Measurements from ENCODE around the gene MARF1. TPM values are rescaled to one million over a fixed set of nuclear protein-coding genes. Genes with fewer than 3 reads are reported as not detected.
"Not testable (repeated sequence)": the region's sequence is repeated elsewhere in the genome, so short reads cannot be mapped to it uniquely, and the experiment has no call there.

Gene MARF1
- total RNA-seq, 1 donor from 2014 or later = 50.8 TPM

DNA sequence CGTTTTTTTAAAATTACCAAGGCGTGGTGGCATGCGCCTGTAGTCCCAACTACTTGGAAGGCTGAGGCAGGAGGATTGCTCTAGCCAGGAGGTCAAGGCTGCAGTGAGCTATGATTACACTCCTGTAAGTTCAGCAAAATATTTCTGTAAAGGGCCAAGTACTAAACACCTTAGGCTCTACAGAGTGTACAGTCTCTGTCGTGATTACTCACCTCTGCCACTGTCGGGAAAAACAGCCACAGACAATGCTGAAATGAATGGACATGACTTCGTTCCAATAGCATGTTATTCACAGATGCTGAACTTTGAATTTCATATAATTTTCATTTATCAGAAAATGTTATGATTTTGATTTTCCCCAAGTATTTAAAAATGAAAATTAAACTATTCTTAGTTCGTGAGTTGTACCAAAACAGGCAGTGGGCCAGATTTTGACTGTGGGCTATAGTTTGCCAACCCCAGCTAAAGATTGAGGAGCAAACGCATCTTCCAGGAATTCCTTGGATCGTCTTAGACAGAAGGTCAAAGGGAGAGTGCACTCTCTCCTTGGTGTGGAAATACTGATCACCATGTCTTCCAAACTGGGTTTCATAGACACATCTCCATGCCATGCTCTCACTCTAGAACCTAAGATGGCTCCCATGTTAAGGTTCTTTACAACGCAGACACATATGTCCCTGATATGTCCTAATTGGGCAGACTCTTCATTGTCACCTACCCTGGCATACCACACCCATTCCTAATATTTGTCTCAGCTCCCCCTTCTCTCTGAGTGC lies 89.5 kb downstream of the MARF1 start:
- no peak overlapping the region for H3K4me3 Mint-ChIP-seq (ENCODE audit: unreplicated experiment)
- no peak overlapping the region for H3K27ac Mint-ChIP-seq (ENCODE audit: unreplicated experiment)
- H3K9me3 Mint-ChIP-seq (ENCODE audit: low read depth) = no peaks in the 10 kb centered on the region
- no peaks in the 10 kb centered on the region for H3K4me1 Mint-ChIP-seq (ENCODE audit: low read depth)
- H3K27me3 Mint-ChIP-seq (ENCODE audit: low read depth) = no peaks in the 10 kb centered on the region
- TF ChIP-seq, protein P1, sequence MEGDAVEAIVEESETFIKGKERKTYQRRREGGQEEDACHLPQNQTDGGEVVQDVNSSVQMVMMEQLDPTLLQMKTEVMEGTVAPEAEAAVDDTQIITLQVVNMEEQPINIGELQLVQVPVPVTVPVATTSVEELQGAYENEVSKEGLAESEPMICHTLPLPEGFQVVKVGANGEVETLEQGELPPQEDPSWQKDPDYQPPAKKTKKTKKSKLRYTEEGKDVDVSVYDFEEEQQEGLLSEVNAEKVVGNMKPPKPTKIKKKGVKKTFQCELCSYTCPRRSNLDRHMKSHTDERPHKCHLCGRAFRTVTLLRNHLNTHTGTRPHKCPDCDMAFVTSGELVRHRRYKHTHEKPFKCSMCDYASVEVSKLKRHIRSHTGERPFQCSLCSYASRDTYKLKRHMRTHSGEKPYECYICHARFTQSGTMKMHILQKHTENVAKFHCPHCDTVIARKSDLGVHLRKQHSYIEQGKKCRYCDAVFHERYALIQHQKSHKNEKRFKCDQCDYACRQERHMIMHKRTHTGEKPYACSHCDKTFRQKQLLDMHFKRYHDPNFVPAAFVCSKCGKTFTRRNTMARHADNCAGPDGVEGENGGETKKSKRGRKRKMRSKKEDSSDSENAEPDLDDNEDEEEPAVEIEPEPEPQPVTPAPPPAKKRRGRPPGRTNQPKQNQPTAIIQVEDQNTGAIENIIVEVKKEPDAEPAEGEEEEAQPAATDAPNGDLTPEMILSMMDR (IDR thresholded peaks at IDR 0.05) = no peak
- peaks cover 2% of the 10 kb centered on the region for H3K36me3 Mint-ChIP-seq (ENCODE audit: low read depth)
- no peak for DNase-seq (ENCODE audit: low spot score)

DNA sequence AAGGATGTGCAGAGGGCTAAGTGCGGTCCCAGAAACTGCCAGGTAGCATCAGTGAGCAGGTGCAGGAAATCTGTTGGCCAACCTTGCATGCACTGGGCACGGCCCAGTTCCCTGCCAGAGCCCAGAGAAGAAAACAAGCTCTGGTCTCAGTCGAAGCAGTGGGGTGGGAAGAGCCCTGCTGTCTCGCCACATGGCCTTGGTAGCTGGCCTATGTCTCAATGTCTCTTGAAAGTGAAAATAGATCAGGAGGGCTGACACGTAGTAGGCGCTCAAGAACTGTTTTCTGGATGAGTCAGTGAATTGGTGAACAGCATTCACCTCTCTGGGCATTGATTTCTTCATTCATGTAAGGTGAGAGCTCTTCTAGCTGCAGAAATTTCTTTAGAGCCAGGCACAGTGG lies 90.4 kb downstream of the MARF1 start:
- peaks cover 2% of the 10 kb centered on the region for H3K36me3 Mint-ChIP-seq (ENCODE audit: low read depth)
- no peak for DNase-seq (ENCODE audit: low spot score)
- H3K4me1 Mint-ChIP-seq (ENCODE audit: low read depth) = no peaks in the 10 kb centered on the region
- TF ChIP-seq, protein P1 (IDR thresholded peaks at IDR 0.05) = no peak
- no peaks in the 10 kb centered on the region for H3K9me3 Mint-ChIP-seq (ENCODE audit: low read depth)
- H3K27me3 Mint-ChIP-seq (ENCODE audit: low read depth) = no peaks in the 10 kb centered on the region
- H3K27ac Mint-ChIP-seq (ENCODE audit: unreplicated experiment) = no peak overlapping the region
- no peak overlapping the region for H3K4me3 Mint-ChIP-seq (ENCODE audit: unreplicated experiment)

DNA sequence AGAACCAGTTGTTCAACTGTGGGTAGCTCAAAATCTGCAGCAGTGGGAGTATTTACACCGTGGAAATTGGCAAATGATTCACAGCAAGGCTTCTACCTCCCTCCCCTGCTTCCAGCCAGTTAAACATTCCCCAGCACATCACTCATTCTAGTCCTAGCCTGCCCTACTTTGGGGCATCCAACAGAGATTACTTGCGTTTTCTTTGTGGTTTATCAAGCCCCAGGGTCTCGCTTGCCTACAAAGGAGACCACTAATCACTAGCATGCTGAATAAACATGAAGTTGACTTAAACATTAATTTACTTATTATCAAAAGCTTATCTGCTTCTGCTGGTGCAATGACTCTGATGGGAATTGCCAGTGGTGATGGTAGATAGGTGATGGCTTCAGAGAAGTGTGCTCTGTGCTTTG lies 94.5 kb downstream of the MARF1 start:
- TF ChIP-seq, protein P1 (IDR thresholded peaks at IDR 0.05) = no peak
- H3K9me3 Mint-ChIP-seq (ENCODE audit: low read depth) = no peaks in the 10 kb centered on the region
- DNase-seq (ENCODE audit: low spot score) = no peak
- H3K4me3 Mint-ChIP-seq (ENCODE audit: unreplicated experiment) = no peak overlapping the region
- peaks cover 3% of the 10 kb centered on the region for H3K36me3 Mint-ChIP-seq (ENCODE audit: low read depth)
- no peaks in the 10 kb centered on the region for H3K27me3 Mint-ChIP-seq (ENCODE audit: low read depth)
- no peak overlapping the region for H3K27ac Mint-ChIP-seq (ENCODE audit: unreplicated experiment)
- peaks cover 11% of the 10 kb centered on the region for H3K4me1 Mint-ChIP-seq (ENCODE audit: low read depth)

DNA sequence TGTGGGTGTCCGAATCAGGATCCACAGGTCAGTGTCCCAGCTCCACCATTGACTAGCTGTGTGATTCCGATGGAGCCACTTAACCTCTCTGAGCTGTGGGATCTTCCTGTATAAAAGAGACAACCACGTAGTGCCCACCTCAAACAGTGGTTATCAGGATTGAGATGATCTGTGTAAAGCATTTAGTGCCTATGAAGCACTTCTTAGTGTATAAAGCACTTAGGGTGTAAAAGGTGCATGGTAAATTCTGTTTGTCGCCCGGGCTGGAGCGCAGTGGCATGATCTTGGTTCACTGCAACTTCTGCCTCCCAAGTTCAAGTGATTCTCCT lies 95.2 kb downstream of the MARF1 start:
- Mint-ChIP-seq H3K4me3 (ENCODE audit: unreplicated experiment) (no peak overlapping the region), H3K27me3 (ENCODE audit: low read depth) (no peaks in the 10 kb centered on the region), H3K4me1 (ENCODE audit: low read depth) (peaks cover 11% of the 10 kb centered on the region), H3K36me3 (ENCODE audit: low read depth) (peaks cover 3% of the 10 kb centered on the region), H3K27ac (ENCODE audit: unreplicated experiment) (no peak overlapping the region), H3K9me3 (ENCODE audit: low read depth) (no peaks in the 10 kb centered on the region)
- no peak for DNase-seq (ENCODE audit: low spot score)
- TF ChIP-seq, protein P1 (IDR thresholded peaks at IDR 0.05) = no peak

DNA sequence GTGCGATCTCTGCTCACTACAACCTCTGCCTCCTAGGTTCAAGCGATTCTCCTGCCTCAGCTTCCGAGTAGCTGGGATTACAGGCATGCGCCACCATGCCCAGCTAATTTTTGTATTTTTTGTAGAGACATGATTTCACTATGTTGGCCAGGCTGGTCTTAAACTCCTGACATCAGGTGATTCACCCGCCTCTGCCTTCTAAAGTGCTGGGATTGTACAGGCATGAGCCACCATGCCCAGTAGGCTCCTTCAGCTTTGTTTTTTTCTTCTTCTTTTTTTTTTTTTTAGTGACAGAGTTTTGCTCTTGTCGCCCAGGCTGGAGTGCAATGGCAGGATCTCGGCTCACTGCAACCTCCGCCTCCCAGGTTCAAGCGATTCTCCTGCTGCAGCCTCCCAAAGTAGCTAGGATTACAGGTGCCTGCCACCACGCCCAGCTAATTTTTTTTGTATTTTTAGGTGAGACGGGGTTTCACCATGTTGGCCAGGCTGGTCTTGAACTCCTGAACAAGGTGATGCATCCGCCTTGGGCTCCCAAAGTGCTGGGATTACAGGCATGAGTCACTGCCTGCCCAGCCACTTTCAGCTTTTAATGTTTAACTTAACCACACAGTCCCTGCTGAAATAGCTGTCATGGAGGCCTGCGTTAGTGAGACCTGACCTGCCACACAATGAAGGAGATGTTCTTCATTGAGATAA lies 95.7 kb downstream of the MARF1 start:
- H3K4me1 Mint-ChIP-seq (ENCODE audit: low read depth) = peaks cover 11% of the 10 kb centered on the region
- not testable (repeated sequence) for H3K36me3 Mint-ChIP-seq (ENCODE audit: low read depth); H3K9me3 Mint-ChIP-seq (ENCODE audit: low read depth); DNase-seq (ENCODE audit: low spot score); H3K4me3 Mint-ChIP-seq (ENCODE audit: unreplicated experiment); H3K27me3 Mint-ChIP-seq (ENCODE audit: low read depth); H3K27ac Mint-ChIP-seq (ENCODE audit: unreplicated experiment)
